NCI-H82 treated with DMSO at 0.1 percent for 48 hours (cell line): ENCODE results near the gene CDC42EP3.

Source experiments
- DNase-seq: peaks from one replicate; lab custom pipeline; 2025; ENCODE audit not compliant: unreplicated experiment; lab: John Stamatoyannopoulos, UW

CDC42EP3 gene

GRCh38 chr2:37637190-37637860, 34.1 kb downstream of the CDC42EP3 start:
- no peak for DNase-seq

- DNase-seq, result no peak
Measured at GRCh38 chr2:37636381-37637066, 34.9 kb downstream of the CDC42EP3 start.

- no peak for DNase-seq
Measured at GRCh38 chr2:37635504-37636380, 35.7 kb downstream of the CDC42EP3 start.

- DNase-seq, result no peak
Measured at GRCh38 chr2:37634914-37635503, 36.4 kb downstream of the CDC42EP3 start.

- no peak for DNase-seq
Measured at GRCh38 chr2:37633845-37634244, 37.6 kb downstream of the CDC42EP3 start.

GRCh38 chr2:37633234-37633633, 38.2 kb downstream of the CDC42EP3 start:
- no peak for DNase-seq

- no peak for DNase-seq
Measured at GRCh38 chr2:37632310-37632709, 39.1 kb downstream of the CDC42EP3 start.

GRCh38 chr2:37631698-37632097, 39.7 kb downstream of the CDC42EP3 start:
- DNase-seq, result peak; percentile 50

GRCh38 chr2:37631292-37631691, 40.1 kb downstream of the CDC42EP3 start:
- peak; percentile 57 for DNase-seq

- DNase-seq, result no peak
Measured at GRCh38 chr2:37630776-37631175, 40.7 kb downstream of the CDC42EP3 start.

GRCh38 chr2:37630301-37630700, 41.1 kb downstream of the CDC42EP3 start:
- no peak for DNase-seq

GRCh38 chr2:37629529-37629928, 41.9 kb downstream of the CDC42EP3 start:
- DNase-seq, result no peak

- DNase-seq, result no peak
Measured at GRCh38 chr2:37627710-37628109, 43.7 kb downstream of the CDC42EP3 start.

GRCh38 chr2:37625796-37626571, 45.5 kb downstream of the CDC42EP3 start:
- no peak for DNase-seq

- no peak for DNase-seq
Measured at GRCh38 chr2:37625156-37625555, 46.3 kb downstream of the CDC42EP3 start.

GRCh38 chr2:37623971-37624900, 47.2 kb downstream of the CDC42EP3 start:
- DNase-seq, result no peak

GRCh38 chr2:37623406-37623805, 48.0 kb downstream of the CDC42EP3 start:
- no peak for DNase-seq

- no peak for DNase-seq
Measured at GRCh38 chr2:37622450-37623100, 48.9 kb downstream of the CDC42EP3 start.

GRCh38 chr2:37621199-37621598, 50.2 kb downstream of the CDC42EP3 start:
- DNase-seq, result no peak
